IMR-90 (cell line): Measurements from ENCODE around the gene CLBA1. TPM values are rescaled to one million over a fixed set of nuclear protein-coding genes. Genes with fewer than 3 reads are reported as not detected.

Source experiments
- ATAC-seq: fragments of 200-7000 bp; cut with Tn5 transposase; 2 replicates; pipeline ENCODE4 v1.9.1; 2020; ENCODE audit warnings: low read depth, mild to moderate bottlenecking, moderate library complexity
- BruUV-seq: library from RNA; stranded (reverse); fragments of 400-500 nt; replicated peaks from 2 replicates; lab custom pipeline; 2021; lab: Mats Ljungman, UMichigan
- CTCF ChIA-PET: fragments of 300-600 bp; formaldehyde crosslinking; extraction: SDS; loops from one replicate; lab custom pipeline; 2021; ENCODE audit warnings: antibody characterized with exemption; lab: Yijun Ruan, JAX
- POLR2A ChIA-PET: fragments of 300-600 bp; sonication (Branson Sonifier 250); formaldehyde crosslinking; loops from one replicate; lab custom pipeline; 2022; ENCODE audit warnings: antibody characterized with exemption; ENCODE audit not compliant: unreplicated experiment; lab: Charles Lee
- DNase-seq: peaks from one replicate; pipeline ENCODE4 v3.0.0; 2013
- H2AFZ ChIP-seq: replicated peaks from 2 replicates; pipeline ENCODE3; 2013; ENCODE audit warnings: low read length, mild to moderate bottlenecking; ENCODE audit not compliant: poor library complexity
- H2AK5ac ChIP-seq: 2 replicates; pipeline ENCODE4 v1.6.1; 2013; ENCODE audit warnings: low read depth, low read length, inconsistent platforms
- H2AK9ac ChIP-seq: replicated peaks from 2 replicates; pipeline ENCODE3; 2013; ENCODE audit warnings: mild to moderate bottlenecking, low read depth, low read length, moderate library complexity; ENCODE audit not compliant: poor library complexity
- H2BK120ac ChIP-seq: 2 replicates; pipeline ENCODE4 v1.6.1; 2013; ENCODE audit warnings: low read depth, low read length, inconsistent platforms
- H2BK15ac ChIP-seq: 3 replicates; pipeline ENCODE4 v1.6.1; 2013; ENCODE audit warnings: low read depth, low read length, inconsistent platforms
- H2BK20ac ChIP-seq: 2 replicates; pipeline ENCODE4 v1.6.1; 2013; ENCODE audit warnings: low read depth, mild to moderate bottlenecking, inconsistent platforms, low read length, moderate library complexity
- H2BK5ac ChIP-seq: 2 replicates; pipeline ENCODE4 v1.6.1; 2013; ENCODE audit warnings: mild to moderate bottlenecking, low read depth, low read length, inconsistent platforms; ENCODE audit not compliant: poor library complexity, severe bottlenecking
- H3K14ac ChIP-seq: replicated peaks from 2 replicates; pipeline ENCODE4 v1.6.1; 2013; ENCODE audit warnings: low read depth, low read length, inconsistent platforms
- H3K18ac ChIP-seq: 2 replicates; pipeline ENCODE4 v1.6.1; 2013; ENCODE audit warnings: low read depth, low read length, control low read depth
- H3K23ac ChIP-seq: 2 replicates; pipeline ENCODE4 v1.6.1; 2013; ENCODE audit warnings: low read depth, low read length, inconsistent platforms
- H3K27ac ChIP-seq: 2 replicates; pipeline ENCODE4 v1.5.1; 2013; ENCODE audit warnings: mild to moderate bottlenecking, control low read depth, low read length; ENCODE audit not compliant: insufficient read depth
- H3K27me3 ChIP-seq: 2 replicates; pipeline ENCODE4 v1.6.1; 2013; ENCODE audit warnings: low read length; ENCODE audit not compliant: control insufficient read depth, insufficient read depth
- H3K36me3 ChIP-seq: 2 replicates; pipeline ENCODE4 v1.6.1; 2013; ENCODE audit warnings: low read length, mixed read lengths; ENCODE audit not compliant: control insufficient read depth, insufficient read depth
- H3K4ac ChIP-seq: 2 replicates; pipeline ENCODE4 v1.6.1; 2013; ENCODE audit warnings: low read depth, low read length, inconsistent platforms
- H3K4me1 ChIP-seq: 2 replicates; pipeline ENCODE4 v1.6.1; 2013; ENCODE audit warnings: low read length, mixed read lengths; ENCODE audit not compliant: control insufficient read depth, insufficient read depth
- H3K4me2 ChIP-seq: 2 replicates; pipeline ENCODE4 v1.6.1; 2013; ENCODE audit warnings: low read depth, mild to moderate bottlenecking, control low read depth, low read length, moderate library complexity
- H3K4me3 ChIP-seq: 2 replicates; pipeline ENCODE4 v1.5.1; 2013; ENCODE audit warnings: low read depth, mild to moderate bottlenecking, control low read depth, low read length, moderate library complexity; ENCODE audit not compliant: insufficient read depth
- H3K56ac ChIP-seq: 2 replicates; pipeline ENCODE4 v1.6.1; 2013; ENCODE audit warnings: low read length, inconsistent platforms; ENCODE audit not compliant: insufficient read depth; ENCODE audit errors: extremely low read depth
- H3K79me1 ChIP-seq, 2 experiments: 2 replicates each; pipeline ENCODE4 v1.6.1; 2013; ENCODE audit warnings: low read length in 2 of 2, inconsistent platforms in 1 of 2, low read depth in 1 of 2
- H3K9ac ChIP-seq: 2 replicates; pipeline ENCODE4 v1.6.1; 2013; ENCODE audit warnings: low read depth, low read length, control low read depth
- H3K9me1 ChIP-seq: 2 replicates; pipeline ENCODE4 v1.6.1; 2013; ENCODE audit warnings: low read length, inconsistent platforms; ENCODE audit not compliant: insufficient read depth
- H3K9me3 ChIP-seq: 2 replicates; pipeline ENCODE4 v1.6.1; 2013; ENCODE audit warnings: low read length; ENCODE audit not compliant: control insufficient read depth, insufficient read depth
- H4K20me1 ChIP-seq: 2 replicates; pipeline ENCODE4 v1.6.1; 2013; ENCODE audit warnings: low read length, inconsistent platforms; ENCODE audit not compliant: insufficient read depth
- H4K5ac ChIP-seq: 2 replicates; pipeline ENCODE4 v1.6.1; 2013; ENCODE audit warnings: mild to moderate bottlenecking, low read depth, low read length, control low read depth
- H4K8ac ChIP-seq, 2 experiments: 2 replicates each; pipeline ENCODE4 v1.6.1; 2013; ENCODE audit warnings: low read depth in 2 of 2, low read length in 2 of 2, control low read depth in 1 of 2, inconsistent platforms in 1 of 2
- H4K91ac ChIP-seq: 2 replicates; pipeline ENCODE4 v1.6.1; 2013; ENCODE audit warnings: low read depth, low read length, inconsistent platforms; ENCODE audit not compliant: insufficient read depth
- BHLHE40 ChIP-seq: fragments of 150-350 bp; IDR thresholded peaks from 2 replicates; pipeline ENCODE4 v1.6.1; 2016; ENCODE audit warnings: mild to moderate bottlenecking, low read depth, low read length
- CEBPB ChIP-seq: IDR thresholded peaks from 2 replicates; pipeline ENCODE4 v1.6.1; 2012; ENCODE audit warnings: low read depth, low read length, improper control_type of control experiment
- MAFK ChIP-seq: IDR thresholded peaks from 2 replicates; pipeline ENCODE4 v1.6.1; 2012; ENCODE audit warnings: low read depth, low read length, improper control_type of control experiment
- MAZ ChIP-seq: IDR thresholded peaks from 2 replicates; pipeline ENCODE4 v1.6.1; 2012; ENCODE audit warnings: low read depth, mild to moderate bottlenecking, low read length, improper control_type of control experiment, moderate library complexity, borderline replicate concordance
- NFE2L2 ChIP-seq: fragments of 150-350 bp; IDR thresholded peaks from 2 replicates; pipeline ENCODE4 v1.6.1; 2016; ENCODE audit warnings: low read depth, mild to moderate bottlenecking, low read length
- POLR2A ChIP-seq: IDR thresholded peaks from 2 replicates; pipeline ENCODE4 v1.6.1; 2012; ENCODE audit warnings: mild to moderate bottlenecking, low read depth, low read length
- RCOR1 ChIP-seq: IDR thresholded peaks from 2 replicates; pipeline ENCODE4 v1.6.1; 2012; ENCODE audit warnings: mild to moderate bottlenecking, low read length, improper control_type of control experiment; ENCODE audit not compliant: insufficient replicate concordance
- RFX5 ChIP-seq: IDR thresholded peaks from 2 replicates; pipeline ENCODE4 v1.8.0; 2012; ENCODE audit warnings: low read depth, mild to moderate bottlenecking, low read length, moderate library complexity
- SMC3 ChIP-seq: fragments of 150-350 bp; IDR thresholded peaks from 2 replicates; pipeline ENCODE4 v1.6.1; 2016; ENCODE audit warnings: low read depth, mild to moderate bottlenecking, antibody characterized with exemption, low read length, moderate library complexity
- WGBS, 2 experiments: methylation state at CpG; one replicate each; pipeline versions ENCODE4 v1.1.5 to v1.1.7; 2013; ENCODE audit warnings: missing lambda C conversion rate in 2 of 2; ENCODE audit not compliant: insufficient read length in 1 of 2; ENCODE audit errors: extremely low coverage in 2 of 2; 5-methylcytosine and 5-hydroxymethylcytosine counted together
- dilution Hi-C: fragments of 300-500 bp; cut with HindIII; formaldehyde crosslinking; loops from one replicate; pipeline ENCODE4 v1.14.3; 2018; ENCODE audit warnings: low sequenced_read_pairs; ENCODE audit not compliant: unreplicated experiment
- in situ Hi-C: fragments of 300-500 bp; cut with MboI; formaldehyde crosslinking; loops from 3 replicates; pipeline ENCODE4 v1.14.3; 2019; ENCODE audit warnings: low sequenced_read_pairs, inconsistent platforms, mixed read lengths
- intact Hi-C: fragments of 100-400 bp; cut with micrococcal nuclease; formaldehyde crosslinking; loops from 2 replicates; pipeline ENCODE4 v1.10.0; 2022
- polyA plus RNA-seq, 3 experiments: library from polyadenylated mRNA; depleted of rRNA; stranded (reverse); fragments of >200 nt; gene quantifications; 2 replicates each; pipeline ENCODE4 v1.2.3, GENCODE V29; 2012; ENCODE audit warnings: low replicate concordance in 1 of 3
- total RNA-seq: library from RNA; depleted of rRNA; stranded (reverse); fragments of >200 nt; gene quantifications from 2 replicates; pipeline ENCODE4 v1.2.3, GENCODE V29; 2012

The CLBA1 gene
- total and polyA plus RNA-seq, 2 of the 4 experiments (the other 2 are of a cell fraction), result 2.7 to 6.2 TPM

DNA sequence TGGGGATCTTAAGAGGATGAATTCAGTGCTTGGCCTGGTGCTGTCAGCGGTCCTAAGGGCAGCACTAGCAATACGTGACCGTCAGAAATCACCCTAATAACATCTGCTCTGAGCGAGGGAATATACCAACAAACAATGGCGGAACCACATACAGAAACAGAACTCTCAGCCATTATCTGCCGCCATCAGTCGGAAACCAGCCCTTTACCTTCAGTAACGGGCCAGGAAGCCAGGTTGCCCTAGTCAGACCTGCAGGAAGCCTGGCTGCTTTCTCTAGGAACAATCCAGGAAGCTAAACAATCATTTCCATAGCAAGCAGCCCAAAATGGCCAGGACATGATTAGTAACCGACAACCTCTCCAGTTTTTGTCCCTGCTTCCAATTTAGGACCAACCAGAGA lies 29.7 kb downstream of the CLBA1 start:
- Histone ChIP-seq H4K8ac (peak overlapping the region in 1 of 2 experiments; percentile 74; a peak in 2 of 4 replicates), H2BK5ac (no peak overlapping the region), H3K23ac (peak overlapping the region; percentile 86), H3K9me1 (peaks cover 30% of the 10 kb centered on the region), H2BK15ac (no peak overlapping the region), H4K5ac (peak overlapping the region; percentile 70; the same call in 1 of the 2 replicates), H3K9me3 (no peaks in the 10 kb centered on the region), H3K27ac (no peak overlapping the region), H4K20me1 (peaks cover 82% of the 10 kb centered on the region), H2BK20ac (no peak overlapping the region), H3K4me3 (no peak overlapping the region), H3K14ac (peak overlapping the region; percentile 40; the same call in 1 of the 2 replicates), H2AK5ac (no peak overlapping the region), H3K9ac (no peak overlapping the region), H2AK9ac (peak overlapping the region; percentile 73), H2AFZ (peak overlapping the region; percentile 15), H3K79me1 (peaks cover 6 to 46% of the 10 kb centered on the region in 2 experiments; a peak in 3 of 4 replicates), H3K4me1 (peaks cover 30% of the 10 kb centered on the region), H3K4me2 (peak overlapping the region; percentile 17; the same call in 1 of the 2 replicates), H2BK120ac (no peak overlapping the region), H3K4ac (peak overlapping the region; percentile 35), H3K18ac (no peak overlapping the region), H3K36me3 (peaks cover 15% of the 10 kb centered on the region), H3K56ac (no peak overlapping the region), H3K27me3 (no peaks in the 10 kb centered on the region), H4K91ac (no peak overlapping the region; the same call in 1 of the 2 replicates)
- TF ChIP-seq CEBPB (no peak), MAFK (no peak), RCOR1 (no peak), NFE2L2 (no peak), SMC3 (no peak), MAZ (no peak), RFX5 (no peak), BHLHE40 (no peak), POLR2A (no peak)
- DNase-seq, result no peak
- no TSS peak for BruUV-seq
- dilution Hi-C loops (no loop called here), intact Hi-C loops (no loop called here), in situ Hi-C loops (no loop called here)
- 88% methylated on average over 4 of the region's 9 CpGs; no CpG with 5 or more reads in 1 of the 2 experiments for WGBS, 2 experiments
- POLR2A ChIA-PET, result no interaction called here
- CTCF ChIA-PET, result no interaction called here
- ATAC-seq, result no peak
